GM23338 (cell line): Measurements from ENCODE around the gene RRAD. TPM values are rescaled to one million over a fixed set of nuclear protein-coding genes. Genes with fewer than 3 reads are reported as not detected.
A peak's percentile ranks its signal among the peaks of the same experiment; 100 is the strongest.

Experiments used
- ATAC-seq: fragments of 200-7000 bp; cut with Tn5 transposase; 3 replicates; pipeline ENCODE4 v1.9.1; 2020
- DNase-seq: peaks from one replicate; pipeline ENCODE4 v3.0.0-alpha.2; 2015; ENCODE audit warnings: low spot score
- H2AFZ ChIP-seq: fragments of 200-600 bp; sonication (generic); 2 replicates; pipeline ENCODE4 v1.8.0; 2016; ENCODE audit warnings: antibody characterized with exemption, mild to moderate bottlenecking, moderate library complexity
- H3F3A ChIP-seq: fragments of 200-600 bp; sonication (generic); replicated peaks from 2 replicates; pipeline ENCODE4 v1.8.0; 2017; ENCODE audit warnings: antibody characterized with exemption, mixed run types, low read depth
- H3K27ac ChIP-seq: fragments of 200-600 bp; sonication (generic); 2 replicates; pipeline ENCODE4 v1.6.1; 2016; ENCODE audit warnings: low read depth
- H3K27me3 ChIP-seq: fragments of 200-600 bp; sonication (generic); 2 replicates; pipeline ENCODE4 v1.8.0; 2016; ENCODE audit warnings: mild to moderate bottlenecking, mixed run types, moderate library complexity; ENCODE audit not compliant: insufficient read depth
- H3K36me3 ChIP-seq: fragments of 200-600 bp; sonication (generic); 2 replicates; pipeline ENCODE4 v1.8.0; 2016; ENCODE audit warnings: mild to moderate bottlenecking; ENCODE audit not compliant: insufficient read depth
- H3K4me1 ChIP-seq: fragments of 200-600 bp; sonication (generic); 2 replicates; pipeline ENCODE4 v1.8.0; 2016; ENCODE audit warnings: mild to moderate bottlenecking, moderate library complexity; ENCODE audit not compliant: insufficient read depth
- H3K4me2 ChIP-seq: fragments of 200-600 bp; sonication (generic); 2 replicates; pipeline ENCODE4 v1.7.1; 2017; ENCODE audit warnings: mixed run types
- H3K4me3 ChIP-seq: fragments of 200-600 bp; sonication (generic); 2 replicates; pipeline ENCODE4 v1.6.1; 2016; ENCODE audit warnings: mixed run types
- H3K79me2 ChIP-seq: fragments of 200-600 bp; sonication (generic); replicated peaks from 2 replicates; pipeline ENCODE4 v1.8.0; 2017; ENCODE audit warnings: mild to moderate bottlenecking; ENCODE audit not compliant: insufficient read depth
- H3K9me2 ChIP-seq: fragments of 200-600 bp; sonication (generic); 2 replicates; pipeline ENCODE4 v1.8.0; 2017; ENCODE audit not compliant: insufficient read depth
- H4K20me1 ChIP-seq: fragments of 200-600 bp; sonication (generic); replicated peaks from 2 replicates; pipeline ENCODE4 v1.8.0; 2017; ENCODE audit warnings: mild to moderate bottlenecking; ENCODE audit not compliant: insufficient read depth
- H3K27ac Mint-ChIP-seq: 2 replicates; pipeline ENCODE4 v1.8.0; 2020; ENCODE audit warnings: inconsistent platforms, mild to moderate bottlenecking, moderate library complexity, mixed read lengths
- H3K27me3 Mint-ChIP-seq: 3 replicates; pipeline ENCODE4 v1.8.0; 2022; ENCODE audit warnings: low read depth, mild to moderate bottlenecking, moderate library complexity, mixed read lengths, inconsistent platforms; ENCODE audit not compliant: insufficient read depth, poor library complexity
- H3K36me3 Mint-ChIP-seq: 3 replicates; pipeline ENCODE4 v1.8.0; 2021; ENCODE audit warnings: low read depth, mild to moderate bottlenecking, inconsistent platforms, moderate library complexity, mixed read lengths
- H3K4me1 Mint-ChIP-seq: 3 replicates; pipeline ENCODE4 v1.8.0; 2020; ENCODE audit warnings: mild to moderate bottlenecking, inconsistent platforms, mixed read lengths
- H3K4me3 Mint-ChIP-seq: 3 replicates; pipeline ENCODE4 v1.8.0; 2021; ENCODE audit warnings: moderate library complexity, mild to moderate bottlenecking, inconsistent platforms, mixed read lengths
- H3K9me3 Mint-ChIP-seq: 3 replicates; pipeline ENCODE4 v1.8.0; 2020; ENCODE audit warnings: moderate library complexity, mild to moderate bottlenecking, inconsistent platforms, mixed read lengths
- CREB1 ChIP-seq: fragments of 250-450 bp; sonication (Bioruptor Pico); IDR thresholded peaks from 2 replicates; pipeline ENCODE4 v1.5.0; 2020; ENCODE audit warnings: low read depth, mild to moderate bottlenecking, moderate library complexity
- EZH2 ChIP-seq: fragments of 200-600 bp; sonication (generic); IDR thresholded peaks from one replicate; pipeline ENCODE4 v1.8.0; 2017; ENCODE audit warnings: antibody characterized with exemption, mild to moderate bottlenecking, low read depth; ENCODE audit not compliant: unreplicated experiment
- EZH2phosphoT487 ChIP-seq: fragments of 200-600 bp; sonication (generic); IDR thresholded peaks from one replicate; pipeline ENCODE4 v1.8.1; 2018; ENCODE audit warnings: antibody characterized with exemption; ENCODE audit not compliant: unreplicated experiment
- JUNB ChIP-seq: IDR thresholded peaks from one replicate; pipeline ENCODE4 v1.6.1; 2016; ENCODE audit warnings: antibody characterized with exemption; ENCODE audit not compliant: unreplicated experiment
- NANOG ChIP-seq: IDR thresholded peaks from 2 replicates; pipeline ENCODE4 v1.6.1; 2016; ENCODE audit warnings: antibody characterized with exemption, borderline replicate concordance
- POLR2AphosphoS5 ChIP-seq: IDR thresholded peaks from 2 replicates; pipeline ENCODE4 v1.6.1; 2016; ENCODE audit warnings: antibody characterized with exemption, low read depth
- REST ChIP-seq: IDR thresholded peaks from one replicate; pipeline ENCODE4 v1.6.1; 2018; ENCODE audit warnings: antibody characterized with exemption; ENCODE audit not compliant: unreplicated experiment
- STAT1 ChIP-seq: IDR thresholded peaks from one replicate; pipeline ENCODE4 v1.6.1; 2016; ENCODE audit warnings: antibody characterized with exemption; ENCODE audit not compliant: unreplicated experiment
- ZNF114 ChIP-seq: fragments of 250-450 bp; sonication (Bioruptor Pico); IDR thresholded peaks from 2 replicates; pipeline ENCODE4 v1.5.0; 2020; ENCODE audit warnings: mild to moderate bottlenecking, moderate library complexity
- polyA plus RNA-seq: library from polyadenylated mRNA; unstranded; fragments of >200 nt; fragmentation: Nextera tagmentation; extraction: Ambion mirVana; gene quantifications from 2 replicates; pipeline ENCODE4 v1.2.1, GENCODE V29; 2016
- total RNA-seq: library from RNA; depleted of rRNA; stranded (reverse); fragments of >200 nt; shearing (Covaris generic); gene quantifications from 2 replicates; pipeline ENCODE4 v1.2.3, GENCODE V29; 2014
- TF ChIP-seq, protein P1 (sequence below), 2 experiments: fragments of 200-600 bp in 1 of 2; sonication (generic) in 1 of 2; conservative IDR thresholded peaks; 2 replicates each; pipeline versions ENCODE4 v1.5.1 to v1.6.1; 2016 to 2017; ENCODE audit warnings: antibody characterized with exemption in 2 of 2, low read depth in 2 of 2, mild to moderate bottlenecking in 2 of 2, moderate library complexity in 1 of 2
- TF ChIP-seq, protein P2 (sequence below): fragments of 250-450 bp; sonication (Bioruptor Pico); IDR thresholded peaks from 2 replicates; pipeline ENCODE4 v1.5.0; 2020; ENCODE audit warnings: mild to moderate bottlenecking, moderate library complexity
- TF ChIP-seq, protein P3 (sequence below): IDR thresholded peaks from 2 replicates; pipeline ENCODE4 v1.6.1; 2016; ENCODE audit warnings: antibody characterized with exemption

RRAD gene
- total and polyA plus RNA-seq, 2 experiments from 2014 or later = 0.18 TPM; not detected in 1

- H3K36me3 Mint-ChIP-seq = peaks cover 5% of the 10 kb centered on the region; the same call in 1 of the 3 replicates
- Histone ChIP-seq H3K4me2 (peak within 1 kb of the TSS; percentile 96), H2AFZ (peak within 1 kb of the TSS; percentile 93), H3K4me1 (peaks cover 8% of the 10 kb centered on the region), H3K27me3 (peaks cover 27% of the 10 kb centered on the region), H3F3A (0 out of 2 replicates have a peak, but pooled peaks cover 6% of the 10 kb centered on the region), H3K9me2 (no peaks in the 10 kb centered on the region), H3K27ac (no peak within 1 kb of the TSS), H3K36me3 (no peaks in the 10 kb centered on the region), H4K20me1 (peaks cover 10% of the 10 kb centered on the region), H3K4me3 (peak within 1 kb of the TSS; percentile 91), H3K79me2 (peaks cover 3% of the 10 kb centered on the region; the same call in 1 of the 2 replicates)
- H3K4me1 Mint-ChIP-seq = peaks cover 12% of the 10 kb centered on the region
- peaks cover 34% of the 10 kb centered on the region for H3K27me3 Mint-ChIP-seq
- H3K27ac Mint-ChIP-seq = 0 out of 2 replicates have a peak within 1 kb of the TSS, but pooled peaks have one; percentile 67
- DNase-seq = peak; percentile 21
- peak within 1 kb of the TSS; percentile 98 for H3K4me3 Mint-ChIP-seq
- TF ChIP-seq EZH2 (no peak), EZH2phosphoT487 (no peak), POLR2AphosphoS5 (no peak), CREB1 (CRISPR knock-in tag) (no peak), REST (no peak), ZNF114 (CRISPR knock-in tag) (no peak), NANOG (no peak), STAT1 (no peak), JUNB (no peak)
- TF ChIP-seq, protein P1, sequence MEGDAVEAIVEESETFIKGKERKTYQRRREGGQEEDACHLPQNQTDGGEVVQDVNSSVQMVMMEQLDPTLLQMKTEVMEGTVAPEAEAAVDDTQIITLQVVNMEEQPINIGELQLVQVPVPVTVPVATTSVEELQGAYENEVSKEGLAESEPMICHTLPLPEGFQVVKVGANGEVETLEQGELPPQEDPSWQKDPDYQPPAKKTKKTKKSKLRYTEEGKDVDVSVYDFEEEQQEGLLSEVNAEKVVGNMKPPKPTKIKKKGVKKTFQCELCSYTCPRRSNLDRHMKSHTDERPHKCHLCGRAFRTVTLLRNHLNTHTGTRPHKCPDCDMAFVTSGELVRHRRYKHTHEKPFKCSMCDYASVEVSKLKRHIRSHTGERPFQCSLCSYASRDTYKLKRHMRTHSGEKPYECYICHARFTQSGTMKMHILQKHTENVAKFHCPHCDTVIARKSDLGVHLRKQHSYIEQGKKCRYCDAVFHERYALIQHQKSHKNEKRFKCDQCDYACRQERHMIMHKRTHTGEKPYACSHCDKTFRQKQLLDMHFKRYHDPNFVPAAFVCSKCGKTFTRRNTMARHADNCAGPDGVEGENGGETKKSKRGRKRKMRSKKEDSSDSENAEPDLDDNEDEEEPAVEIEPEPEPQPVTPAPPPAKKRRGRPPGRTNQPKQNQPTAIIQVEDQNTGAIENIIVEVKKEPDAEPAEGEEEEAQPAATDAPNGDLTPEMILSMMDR (conservative IDR thresholded peaks at IDR 0.05; ENCODE audit: low read depth in 2 of 2) = no peak
- TF ChIP-seq, protein P2, sequence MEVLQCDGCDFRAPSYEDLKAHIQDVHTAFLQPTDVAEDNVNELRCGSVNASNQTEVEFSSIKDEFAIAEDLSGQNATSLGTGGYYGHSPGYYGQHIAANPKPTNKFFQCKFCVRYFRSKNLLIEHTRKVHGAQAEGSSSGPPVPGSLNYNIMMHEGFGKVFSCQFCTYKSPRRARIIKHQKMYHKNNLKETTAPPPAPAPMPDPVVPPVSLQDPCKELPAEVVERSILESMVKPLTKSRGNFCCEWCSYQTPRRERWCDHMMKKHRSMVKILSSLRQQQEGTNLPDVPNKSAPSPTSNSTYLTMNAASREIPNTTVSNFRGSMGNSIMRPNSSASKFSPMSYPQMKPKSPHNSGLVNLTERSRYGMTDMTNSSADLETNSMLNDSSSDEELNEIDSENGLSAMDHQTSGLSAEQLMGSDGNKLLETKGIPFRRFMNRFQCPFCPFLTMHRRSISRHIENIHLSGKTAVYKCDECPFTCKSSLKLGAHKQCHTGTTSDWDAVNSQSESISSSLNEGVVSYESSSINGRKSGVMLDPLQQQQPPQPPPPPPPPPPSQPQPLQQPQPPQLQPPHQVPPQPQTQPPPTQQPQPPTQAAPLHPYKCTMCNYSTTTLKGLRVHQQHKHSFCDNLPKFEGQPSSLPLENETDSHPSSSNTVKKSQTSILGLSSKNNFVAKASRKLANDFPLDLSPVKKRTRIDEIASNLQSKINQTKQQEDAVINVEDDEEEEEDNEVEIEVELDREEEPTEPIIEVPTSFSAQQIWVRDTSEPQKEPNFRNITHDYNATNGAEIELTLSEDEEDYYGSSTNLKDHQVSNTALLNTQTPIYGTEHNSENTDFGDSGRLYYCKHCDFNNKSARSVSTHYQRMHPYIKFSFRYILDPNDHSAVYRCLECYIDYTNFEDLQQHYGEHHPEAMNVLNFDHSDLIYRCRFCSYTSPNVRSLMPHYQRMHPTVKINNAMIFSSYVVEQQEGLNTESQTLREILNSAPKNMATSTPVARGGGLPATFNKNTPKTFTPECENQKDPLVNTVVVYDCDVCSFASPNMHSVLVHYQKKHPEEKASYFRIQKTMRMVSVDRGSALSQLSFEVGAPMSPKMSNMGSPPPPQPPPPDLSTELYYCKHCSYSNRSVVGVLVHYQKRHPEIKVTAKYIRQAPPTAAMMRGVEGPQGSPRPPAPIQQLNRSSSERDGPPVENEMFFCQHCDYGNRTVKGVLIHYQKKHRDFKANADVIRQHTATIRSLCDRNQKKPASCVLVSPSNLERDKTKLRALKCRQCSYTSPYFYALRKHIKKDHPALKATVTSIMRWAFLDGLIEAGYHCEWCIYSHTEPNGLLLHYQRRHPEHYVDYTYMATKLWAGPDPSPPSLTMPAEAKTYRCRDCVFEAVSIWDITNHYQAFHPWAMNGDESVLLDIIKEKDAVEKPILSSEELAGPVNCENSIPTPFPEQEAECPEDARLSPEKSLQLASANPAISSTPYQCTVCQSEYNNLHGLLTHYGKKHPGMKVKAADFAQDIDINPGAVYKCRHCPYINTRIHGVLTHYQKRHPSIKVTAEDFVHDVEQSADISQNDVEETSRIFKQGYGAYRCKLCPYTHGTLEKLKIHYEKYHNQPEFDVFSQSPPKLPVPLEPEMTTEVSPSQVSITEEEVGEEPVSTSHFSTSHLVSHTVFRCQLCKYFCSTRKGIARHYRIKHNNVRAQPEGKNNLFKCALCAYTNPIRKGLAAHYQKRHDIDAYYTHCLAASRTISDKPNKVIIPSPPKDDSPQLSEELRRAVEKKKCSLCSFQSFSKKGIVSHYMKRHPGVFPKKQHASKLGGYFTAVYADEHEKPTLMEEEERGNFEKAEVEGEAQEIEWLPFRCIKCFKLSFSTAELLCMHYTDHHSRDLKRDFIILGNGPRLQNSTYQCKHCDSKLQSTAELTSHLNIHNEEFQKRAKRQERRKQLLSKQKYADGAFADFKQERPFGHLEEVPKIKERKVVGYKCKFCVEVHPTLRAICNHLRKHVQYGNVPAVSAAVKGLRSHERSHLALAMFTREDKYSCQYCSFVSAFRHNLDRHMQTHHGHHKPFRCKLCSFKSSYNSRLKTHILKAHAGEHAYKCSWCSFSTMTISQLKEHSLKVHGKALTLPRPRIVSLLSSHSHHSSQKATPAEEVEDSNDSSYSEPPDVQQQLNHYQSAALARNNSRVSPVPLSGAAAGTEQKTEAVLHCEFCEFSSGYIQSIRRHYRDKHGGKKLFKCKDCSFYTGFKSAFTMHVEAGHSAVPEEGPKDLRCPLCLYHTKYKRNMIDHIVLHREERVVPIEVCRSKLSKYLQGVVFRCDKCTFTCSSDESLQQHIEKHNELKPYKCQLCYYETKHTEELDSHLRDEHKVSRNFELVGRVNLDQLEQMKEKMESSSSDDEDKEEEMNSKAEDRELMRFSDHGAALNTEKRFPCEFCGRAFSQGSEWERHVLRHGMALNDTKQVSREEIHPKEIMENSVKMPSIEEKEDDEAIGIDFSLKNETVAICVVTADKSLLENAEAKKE (CRISPR knock-in tag) = no peak
- TF ChIP-seq, protein P3, sequence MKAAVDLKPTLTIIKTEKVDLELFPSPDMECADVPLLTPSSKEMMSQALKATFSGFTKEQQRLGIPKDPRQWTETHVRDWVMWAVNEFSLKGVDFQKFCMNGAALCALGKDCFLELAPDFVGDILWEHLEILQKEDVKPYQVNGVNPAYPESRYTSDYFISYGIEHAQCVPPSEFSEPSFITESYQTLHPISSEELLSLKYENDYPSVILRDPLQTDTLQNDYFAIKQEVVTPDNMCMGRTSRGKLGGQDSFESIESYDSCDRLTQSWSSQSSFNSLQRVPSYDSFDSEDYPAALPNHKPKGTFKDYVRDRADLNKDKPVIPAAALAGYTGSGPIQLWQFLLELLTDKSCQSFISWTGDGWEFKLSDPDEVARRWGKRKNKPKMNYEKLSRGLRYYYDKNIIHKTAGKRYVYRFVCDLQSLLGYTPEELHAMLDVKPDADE = no peak
- ATAC-seq = peak; percentile 12
- H3K9me3 Mint-ChIP-seq = no peaks in the 10 kb centered on the region
These were observed 10.1 kb upstream of the RRAD start, which contains the start of gene CES2 for GRCh38 chr16:66935314-66936011. CES2 (plus strand) TSS chr16:66935516; CDS start chr16:66935636, 120 bp downstream.
